HK-2 (cell line): ENCODE measurements around the gene SGF29.
"Not testable (repeated sequence)": the region's sequence is repeated elsewhere in the genome, so short reads cannot be mapped to it uniquely, and the experiment has no call there.

Experiments
- DNase-seq: peaks from one replicate; pipeline ENCODE4 v3.0.0-alpha.2; 2018; ENCODE audit not compliant: unreplicated experiment

Gene SGF29

DNA sequence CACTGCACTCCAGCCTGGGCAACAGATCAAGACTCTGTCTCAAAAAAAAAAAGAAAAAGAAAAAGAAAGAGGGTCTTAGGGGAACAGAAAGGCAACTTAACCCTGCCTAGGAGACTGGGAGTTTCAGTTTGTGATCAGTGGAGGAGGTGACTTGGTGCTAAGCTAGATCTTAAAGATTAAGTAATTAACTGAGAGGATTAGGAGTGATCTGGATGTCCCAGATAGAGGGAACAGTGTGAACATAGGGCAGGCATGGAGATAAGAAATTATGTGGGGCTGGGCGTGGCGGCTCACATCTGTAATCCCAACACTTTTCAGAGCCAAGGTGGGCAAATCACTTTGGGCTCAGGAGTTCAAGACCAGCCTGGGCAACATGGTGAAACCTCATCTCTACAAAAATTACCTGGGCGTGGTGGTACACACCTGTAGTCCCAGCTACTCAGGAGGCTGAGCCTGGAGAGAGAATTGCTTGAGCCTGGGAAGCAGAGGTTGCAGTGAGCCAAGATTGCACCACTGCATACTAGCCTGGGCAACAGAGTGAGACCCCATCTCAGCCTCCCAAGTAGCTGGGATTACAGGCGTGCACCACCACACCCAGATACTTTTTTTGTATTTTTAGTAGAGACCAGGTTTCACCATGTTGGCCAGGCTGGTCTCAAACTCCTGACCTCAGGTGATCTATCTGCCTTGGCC, 12.7 kb downstream of the SGF29 start:
- DNase-seq = not testable (repeated sequence)

DNA sequence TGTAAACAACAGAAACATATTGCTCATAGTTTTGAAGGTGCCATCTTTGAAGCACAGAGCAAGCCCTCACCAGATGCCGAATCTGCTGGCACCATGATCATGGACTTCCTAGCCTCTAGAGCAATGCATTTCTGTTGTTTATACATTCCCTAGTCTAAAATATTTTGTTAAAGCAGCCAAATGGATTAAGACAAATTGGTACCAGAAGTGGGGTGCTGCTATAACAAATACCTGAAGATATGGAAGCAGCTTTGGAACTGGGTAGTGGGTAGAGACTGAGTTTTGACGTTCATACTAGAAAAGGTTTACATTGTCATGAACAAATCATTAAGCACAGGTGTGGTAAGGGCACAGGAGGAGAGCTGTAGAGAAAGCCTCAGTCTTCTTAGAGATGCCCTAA, 13.6 kb downstream of the SGF29 start:
- DNase-seq = no peak

DNA sequence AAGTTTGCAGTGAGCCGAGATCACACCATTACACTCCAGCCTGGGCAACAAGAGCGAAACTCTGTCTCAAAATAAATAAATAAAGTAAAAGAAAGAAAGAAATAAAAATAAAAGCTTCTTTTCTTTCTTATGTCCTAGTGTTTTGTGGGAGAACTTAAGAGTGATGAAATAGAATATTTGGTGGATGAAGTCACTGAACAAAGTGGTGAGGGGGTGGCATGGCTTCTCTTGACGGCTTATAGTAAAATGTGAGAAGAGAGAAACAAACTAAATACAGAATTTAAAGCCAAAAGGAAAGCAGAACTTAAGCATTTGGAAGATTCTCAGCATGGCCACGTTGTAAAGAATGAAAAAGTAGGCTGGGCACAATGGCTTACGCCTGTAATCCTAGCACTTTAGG, 15.3 kb downstream of the SGF29 start:
- DNase-seq = no peak

DNA sequence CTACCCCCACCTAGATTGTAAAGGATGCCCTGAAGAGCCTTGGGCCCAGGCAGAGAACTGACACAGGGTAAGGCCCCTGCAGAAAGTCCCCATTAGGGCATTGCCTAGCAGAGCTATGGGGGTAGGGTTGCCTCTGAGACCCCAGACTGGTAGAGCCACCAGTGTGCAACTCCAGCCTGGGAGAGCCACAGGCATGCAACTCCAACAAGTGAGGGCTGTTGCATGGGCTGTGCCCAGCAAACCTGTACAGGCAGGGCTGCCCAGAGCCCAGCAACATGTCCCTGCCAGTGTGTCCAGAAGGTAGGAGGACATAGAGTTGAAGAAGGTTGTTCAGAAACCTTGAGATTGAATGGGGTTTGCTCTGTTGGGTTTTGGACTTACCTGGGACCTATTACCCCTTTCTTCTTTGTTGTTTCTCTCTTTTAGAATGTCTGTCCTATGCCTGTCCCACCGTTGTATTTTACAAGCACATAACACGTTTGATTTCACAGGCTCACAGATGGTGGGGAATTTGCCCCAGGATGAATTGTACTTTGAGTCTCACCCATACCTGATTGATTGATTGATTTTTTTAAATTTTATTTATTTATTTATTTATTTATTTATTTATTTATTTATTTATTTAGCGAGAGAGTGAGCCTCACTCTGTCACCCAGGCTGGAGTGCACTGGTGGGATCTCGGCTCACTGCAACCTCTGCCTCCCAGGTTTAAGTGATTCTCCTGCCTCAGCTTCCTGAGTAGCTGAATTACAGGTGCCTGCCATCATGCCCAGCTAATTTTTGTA, 16.4 kb downstream of the SGF29 start:
- no peak for DNase-seq

DNA sequence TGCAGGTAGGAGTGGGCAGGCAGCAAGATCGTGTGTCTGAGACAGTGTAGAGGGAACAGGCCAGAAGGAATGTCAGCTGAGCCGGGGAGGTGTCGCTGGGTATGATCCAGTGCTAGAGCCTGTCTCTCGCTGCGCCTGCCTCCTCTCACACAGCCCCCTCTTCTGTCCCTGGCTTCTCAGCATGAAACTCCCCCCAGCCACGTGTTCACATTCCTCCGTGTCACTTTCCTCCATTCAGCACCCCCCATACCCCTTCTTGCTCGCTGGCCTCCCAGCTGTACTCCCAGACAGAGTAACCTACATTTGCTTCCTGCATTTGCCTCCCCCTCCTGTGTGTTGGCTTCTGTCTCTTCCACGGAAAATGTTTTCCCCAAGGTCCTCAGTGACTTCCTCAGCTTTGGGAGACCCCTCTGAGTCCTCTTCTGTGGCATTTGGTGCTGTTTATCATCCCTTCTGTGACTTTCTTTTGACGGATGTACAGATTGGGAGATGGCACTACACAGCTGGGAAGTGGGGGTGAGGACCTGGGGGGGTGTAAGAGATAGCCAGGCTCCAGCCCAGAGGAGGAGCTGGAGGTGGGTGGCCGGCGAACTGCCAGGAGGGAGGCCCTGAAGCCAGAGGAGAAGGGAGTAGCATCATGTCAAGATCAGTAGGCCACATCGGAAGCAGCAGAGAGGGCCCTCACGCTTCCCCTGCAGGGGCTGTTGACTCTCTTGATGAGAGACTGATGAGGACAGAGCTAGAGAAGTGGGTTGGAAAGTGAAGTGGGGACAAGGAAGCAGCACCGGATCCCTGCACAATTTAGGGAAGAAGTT, 19.2 kb downstream of the SGF29 start:
- DNase-seq = no peak

DNA sequence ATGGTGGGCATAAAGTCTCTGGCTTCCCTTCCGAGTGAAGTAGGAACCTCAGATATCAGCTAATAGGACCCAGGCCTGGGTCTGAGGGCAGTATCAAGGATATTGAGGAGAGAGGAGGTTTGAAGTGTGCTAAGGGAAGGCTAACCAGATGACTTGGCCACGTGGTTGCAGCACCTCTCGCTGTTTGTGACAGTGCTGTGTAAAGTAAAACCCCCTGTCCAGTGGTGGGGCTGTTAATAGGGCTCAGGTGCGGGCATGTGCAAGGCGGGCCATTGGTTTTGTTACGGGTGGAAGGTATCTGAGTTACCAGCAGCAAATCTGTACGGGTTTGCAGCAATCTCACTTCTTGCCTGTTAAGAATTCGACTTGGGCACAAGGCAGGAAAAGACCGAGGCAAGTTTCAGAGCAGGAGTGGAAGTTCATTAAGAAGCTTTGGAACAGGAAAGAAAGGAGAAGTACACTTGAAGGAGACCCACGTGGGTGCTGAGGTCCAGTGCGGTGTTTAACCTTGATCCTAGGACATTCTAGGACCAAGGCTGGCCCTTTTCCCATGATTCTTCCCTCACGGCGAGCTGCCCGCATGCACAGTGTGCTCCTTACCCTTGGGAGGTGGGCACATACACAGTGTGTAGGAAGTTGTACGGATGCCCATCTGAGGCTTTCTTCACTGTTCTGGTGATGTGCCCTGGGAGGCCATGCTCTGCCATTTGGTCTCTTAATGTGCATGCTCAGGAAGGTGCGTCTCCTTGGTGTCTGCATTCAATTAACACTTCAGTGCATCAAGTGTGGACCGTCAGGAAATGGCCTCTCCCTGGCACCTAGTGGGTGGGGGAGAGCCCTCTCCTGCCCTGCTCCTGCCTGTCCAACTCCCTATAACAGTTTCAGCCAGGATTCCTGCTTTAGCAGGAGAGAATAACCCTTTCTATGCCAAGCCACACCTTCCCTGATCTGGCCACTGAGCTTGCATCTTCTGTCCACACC, 20.3 kb downstream of the SGF29 start:
- no peak for DNase-seq

DNA sequence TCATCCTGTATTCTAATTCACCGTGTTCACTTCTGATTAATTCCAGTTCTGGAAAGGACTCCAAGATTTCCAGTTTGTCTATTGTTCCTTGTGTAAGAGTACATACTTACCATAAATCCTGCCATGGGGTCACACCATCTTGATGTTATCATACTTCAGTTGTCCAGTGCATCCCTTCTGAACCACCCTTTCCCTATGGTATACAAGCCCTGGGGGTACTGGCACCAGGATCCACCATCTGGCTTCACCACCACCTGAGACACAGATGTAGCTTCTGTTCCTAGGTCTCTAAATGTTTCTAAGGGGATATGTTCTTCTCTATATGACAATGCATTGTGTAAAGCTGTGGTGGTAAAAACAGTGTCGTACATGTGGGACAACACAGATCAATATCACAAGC, 21.2 kb downstream of the SGF29 start:
- no peak for DNase-seq

DNA sequence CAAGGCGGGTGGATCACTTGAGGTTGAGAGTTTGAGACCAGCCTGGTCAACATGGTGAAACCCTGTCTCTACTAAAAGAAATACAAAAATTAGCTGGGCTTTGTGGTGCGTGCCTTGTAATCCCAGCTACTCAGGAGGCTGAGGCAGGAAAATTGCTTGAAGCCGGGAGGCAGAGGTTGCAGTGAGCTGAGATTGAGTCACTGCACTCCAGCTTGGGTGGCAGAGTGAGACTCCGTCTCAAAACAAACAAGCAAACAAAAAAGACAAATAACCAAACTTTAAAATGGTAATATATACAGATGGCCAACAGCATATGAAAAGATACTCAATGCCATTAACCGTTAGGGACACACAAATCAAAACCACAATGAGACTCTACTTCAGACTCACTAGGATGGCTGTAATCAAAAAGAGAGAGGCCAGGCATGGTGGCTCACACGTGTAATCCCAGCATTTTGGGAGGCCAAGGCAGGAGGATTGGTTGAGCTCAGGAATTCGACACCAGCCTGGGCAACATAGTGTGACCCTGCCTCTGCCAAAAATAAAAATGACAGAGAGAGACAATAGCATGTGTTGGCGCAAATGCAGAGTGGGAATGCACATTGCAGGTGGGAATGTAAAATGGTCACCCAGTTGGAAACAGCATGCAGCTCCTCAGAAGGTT, 21.9 kb downstream of the SGF29 start:
- DNase-seq = no peak

DNA sequence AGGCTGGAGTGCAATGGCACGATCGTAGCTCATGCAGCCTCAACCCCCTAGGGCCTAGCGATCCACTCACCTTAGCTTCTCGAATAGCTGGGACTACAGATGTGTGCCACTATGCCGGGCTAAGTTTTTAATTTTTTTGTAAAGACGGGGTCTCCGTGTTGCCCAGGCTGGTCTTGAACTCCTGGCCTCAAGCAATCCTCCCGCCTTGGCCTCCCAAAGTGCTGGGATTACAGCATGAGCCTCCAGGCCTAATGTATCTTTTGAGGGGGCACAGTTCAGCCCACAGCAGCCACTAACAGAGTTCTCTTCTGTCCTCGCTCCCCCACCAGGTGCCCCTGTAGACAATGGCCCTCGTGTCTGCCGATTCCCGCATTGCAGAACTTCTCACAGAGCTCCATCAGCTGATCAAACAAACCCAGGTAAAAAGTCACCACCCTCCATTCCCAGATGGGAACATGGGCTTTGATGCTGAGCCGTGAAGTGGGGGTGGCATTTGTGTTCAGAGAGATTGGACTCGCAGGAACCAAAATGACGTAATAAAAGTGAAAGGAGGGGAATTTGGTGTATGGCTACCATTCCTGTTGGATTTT, 27.1 kb downstream of the SGF29 start:
- no peak for DNase-seq

DNA sequence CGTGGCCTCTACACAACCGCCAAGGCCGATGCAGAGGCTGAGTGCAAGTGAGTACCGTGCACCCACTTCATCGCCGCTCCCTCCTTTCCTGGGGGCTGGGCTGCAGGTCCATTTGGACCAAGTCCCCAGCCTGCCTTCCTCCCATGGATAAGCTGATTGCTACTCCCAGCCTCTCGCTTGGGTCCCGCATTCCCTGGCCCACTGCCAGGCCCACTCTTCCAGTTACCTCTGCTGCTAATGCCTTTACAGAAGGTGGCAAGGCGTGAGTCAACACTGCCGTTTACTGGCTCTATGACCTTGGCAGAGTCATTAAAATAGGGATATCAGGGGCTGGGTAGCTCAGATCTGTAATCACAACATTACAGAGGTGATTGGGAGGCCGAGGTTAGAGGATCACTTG, 32.0 kb downstream of the SGF29 start:
- DNase-seq = no peak

DNA sequence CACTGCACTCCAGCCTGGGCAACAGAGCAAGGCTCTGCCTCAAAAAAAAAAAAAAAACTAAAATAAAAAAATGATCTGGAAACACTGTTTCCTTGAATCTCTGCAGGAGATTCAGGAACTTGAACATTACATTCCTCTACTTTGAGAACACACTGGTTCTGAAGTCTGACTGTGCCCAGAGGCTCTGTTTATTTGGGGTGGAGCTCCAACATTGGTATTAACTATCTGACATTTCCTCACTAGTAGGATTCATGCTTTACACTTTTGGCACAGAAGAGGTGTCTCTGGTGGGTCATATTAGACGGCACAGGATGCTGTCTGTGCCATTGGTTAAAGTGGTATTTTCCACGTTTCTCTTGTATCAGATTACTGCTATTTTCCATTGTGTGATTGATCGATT, 32.7 kb downstream of the SGF29 start:
- no peak for DNase-seq

DNA sequence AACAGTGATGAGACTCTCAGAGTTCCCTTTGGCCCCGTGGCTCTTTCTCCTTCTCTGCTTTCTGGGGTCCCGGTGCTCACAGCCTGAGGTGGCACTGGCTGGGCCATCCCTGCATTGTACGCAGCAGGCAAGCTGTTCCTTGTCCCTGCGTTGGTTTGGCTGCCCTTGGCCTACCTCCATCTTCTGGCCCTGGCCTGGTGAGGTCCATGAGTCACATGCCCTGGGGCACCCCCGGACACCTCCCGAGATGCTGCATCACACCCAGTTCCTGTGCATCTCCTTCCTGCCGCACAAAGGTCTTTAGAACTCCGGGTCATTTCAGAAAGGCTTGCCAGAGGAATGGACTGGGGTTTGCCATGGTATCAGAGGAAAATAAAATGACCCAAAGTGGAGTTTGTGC, 33.7 kb downstream of the SGF29 start:
- DNase-seq = no peak

DNA sequence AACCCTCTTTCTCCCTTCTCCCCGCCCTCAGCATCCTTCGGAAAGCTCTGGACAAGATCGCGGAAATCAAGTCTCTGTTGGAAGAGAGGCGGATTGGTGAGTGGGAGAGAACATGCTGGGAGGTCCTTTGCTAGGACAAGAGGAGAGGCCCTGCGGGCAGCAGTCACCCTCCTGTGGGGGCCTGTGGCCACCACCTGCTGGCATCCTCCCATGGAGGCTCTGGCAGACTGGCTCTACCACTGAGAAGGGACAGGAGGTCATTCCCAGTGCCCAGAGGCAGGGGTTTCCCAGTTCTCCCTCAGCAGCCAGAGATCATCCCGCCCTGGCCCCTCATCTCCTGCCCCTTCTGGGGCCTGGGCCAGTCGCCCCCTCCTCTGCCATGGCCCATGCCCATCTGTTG, 35.3 kb downstream of the SGF29 start:
- DNase-seq = no peak

DNA sequence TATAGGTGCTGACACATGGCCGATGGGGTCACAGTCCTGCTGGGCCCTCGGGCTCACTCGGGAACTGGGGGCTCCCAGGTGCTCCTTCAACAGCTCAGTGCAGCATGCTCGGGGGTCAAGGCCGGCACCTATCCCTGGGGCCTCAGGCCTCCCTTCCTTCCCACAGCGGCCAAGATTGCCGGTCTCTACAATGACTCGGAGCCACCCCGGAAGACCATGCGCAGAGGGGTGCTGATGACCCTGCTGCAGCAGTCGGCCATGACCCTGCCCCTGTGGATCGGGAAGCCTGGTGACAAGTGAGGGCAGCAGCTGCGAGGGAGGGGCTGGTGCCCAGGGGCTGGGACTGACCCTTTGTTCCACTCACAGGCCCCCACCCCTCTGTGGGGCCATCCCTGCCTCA, 36.2 kb downstream of the SGF29 start:
- no peak for DNase-seq

DNA sequence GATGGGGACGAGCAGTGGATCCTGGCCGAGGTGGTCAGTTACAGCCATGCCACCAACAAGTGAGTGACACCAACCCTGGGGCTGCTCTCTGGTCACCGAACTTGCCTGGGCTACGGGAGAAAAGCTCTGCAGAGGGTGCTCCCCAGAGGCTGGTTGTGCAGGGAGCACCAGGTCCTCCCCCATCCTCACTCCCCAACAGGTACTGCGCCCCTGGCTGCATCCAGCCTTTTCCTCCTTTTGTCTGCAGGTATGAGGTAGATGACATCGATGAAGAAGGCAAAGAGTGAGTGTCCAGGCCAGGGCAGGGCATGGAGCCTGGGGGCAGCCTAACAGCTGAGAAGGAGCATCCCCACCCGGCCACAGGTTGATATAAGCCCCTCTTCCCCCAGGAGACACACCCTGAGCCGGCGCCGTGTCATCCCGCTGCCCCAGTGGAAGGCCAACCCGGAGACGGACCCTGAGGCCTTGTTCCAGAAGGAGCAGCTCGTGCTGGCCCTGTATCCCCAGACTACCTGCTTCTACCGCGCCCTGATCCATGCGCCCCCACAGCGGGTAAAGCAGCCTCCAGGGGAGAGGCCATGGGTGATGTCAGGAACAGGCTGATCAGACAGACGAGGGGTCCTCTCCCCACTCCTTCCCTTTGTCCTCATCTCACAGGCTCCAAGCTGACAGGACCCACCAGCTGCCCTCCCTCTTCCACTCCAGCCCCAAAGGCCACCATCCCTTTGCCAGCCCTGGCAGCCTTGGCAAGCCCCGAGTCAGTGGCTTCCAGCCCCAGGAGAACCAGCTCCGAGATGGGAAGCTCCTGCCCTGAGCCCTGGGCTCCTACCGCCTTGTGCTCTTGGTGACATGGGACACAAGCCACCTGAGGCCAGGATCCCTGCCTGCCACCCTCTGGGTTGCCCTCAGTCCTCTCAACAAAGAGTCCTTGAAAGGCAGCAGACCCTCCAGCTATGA, 36.9 kb downstream of the SGF29 start:
- no peak for DNase-seq

DNA sequence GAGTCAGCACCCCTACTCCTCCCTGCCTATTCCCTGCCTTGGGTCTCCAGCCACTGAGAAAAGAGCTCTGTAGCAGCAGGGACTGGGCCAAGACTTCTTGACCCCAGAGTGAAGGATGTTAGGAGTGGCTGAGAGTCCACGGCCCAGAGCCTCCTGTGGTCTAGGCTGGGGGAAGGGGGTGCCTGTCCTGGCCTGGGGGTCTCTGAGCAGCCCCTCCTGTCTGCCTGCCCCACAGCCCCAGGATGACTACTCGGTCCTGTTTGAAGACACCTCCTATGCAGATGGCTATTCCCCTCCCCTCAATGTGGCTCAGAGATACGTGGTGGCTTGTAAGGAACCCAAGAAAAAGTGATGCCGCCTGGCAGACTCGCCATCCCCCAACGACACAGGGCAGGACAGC, 37.6 kb downstream of the SGF29 start:
- DNase-seq = no peak

DNA sequence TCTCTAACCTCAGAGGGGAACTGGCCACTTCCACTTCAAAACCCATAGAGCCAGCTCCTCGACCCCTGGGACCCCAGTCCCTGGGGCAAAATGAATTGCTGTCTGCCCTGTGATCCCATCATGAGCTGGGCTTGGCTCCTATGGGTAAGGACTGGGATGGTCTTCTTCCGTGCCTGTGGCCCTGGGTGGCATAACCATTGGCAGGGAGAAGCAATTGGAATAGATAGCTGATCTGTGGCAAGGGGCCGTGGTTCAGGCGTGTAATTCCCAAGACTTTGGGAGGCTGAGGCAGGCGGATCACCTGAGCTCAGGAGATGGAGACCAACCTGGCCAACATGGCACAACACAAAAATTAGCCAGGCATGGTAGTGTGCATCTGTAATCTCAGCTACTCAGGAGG, 38.8 kb downstream of the SGF29 start:
- DNase-seq = no peak

DNA sequence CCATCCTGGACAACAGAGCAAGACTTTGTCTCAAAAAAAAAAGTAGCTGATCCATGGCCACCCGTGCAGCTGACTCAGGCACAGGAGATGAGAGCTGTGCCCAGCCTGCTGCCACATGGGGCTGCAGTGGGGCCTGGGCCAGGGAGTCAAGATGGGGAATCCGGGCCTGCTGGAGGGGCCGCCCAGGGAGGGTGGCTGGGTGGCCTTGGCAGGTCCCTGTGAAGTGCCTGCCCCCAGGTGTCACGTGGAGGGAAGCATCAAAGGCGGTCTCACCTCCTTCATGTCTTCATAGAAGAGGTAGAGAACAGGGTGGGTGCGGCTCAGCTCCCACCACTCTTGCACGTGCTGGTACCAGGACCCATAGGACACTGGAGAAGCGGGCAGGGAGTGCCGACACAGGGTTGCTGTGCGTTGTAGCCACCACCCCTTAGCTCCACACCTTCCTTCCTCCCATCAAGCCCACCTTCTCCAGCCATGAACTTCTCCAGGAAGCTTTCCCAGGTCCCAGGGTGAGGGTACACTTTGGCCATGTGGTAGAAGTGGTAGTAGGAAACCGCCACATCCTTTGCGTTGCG, 39.3 kb downstream of the SGF29 start:
- DNase-seq = no peak

DNA sequence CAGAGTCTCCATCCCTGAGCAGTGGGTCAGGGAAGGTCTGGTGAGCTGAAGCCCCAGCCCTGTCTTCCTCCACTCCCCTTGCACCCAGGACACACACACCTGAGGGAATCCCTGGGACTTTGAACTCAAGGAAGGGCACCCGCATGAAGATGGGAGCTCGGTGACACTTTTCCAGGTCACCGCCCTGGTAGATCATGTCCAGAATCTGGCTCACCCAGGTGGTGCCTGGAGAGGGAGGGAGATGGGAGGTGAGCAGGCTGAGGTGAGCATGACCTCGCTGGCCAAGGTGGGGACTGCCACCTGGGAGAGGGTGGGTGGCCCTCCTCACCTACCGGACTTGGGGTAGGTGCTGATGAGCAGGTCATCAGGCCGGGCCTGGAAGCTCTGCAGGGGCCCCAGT, 41.7 kb downstream of the SGF29 start:
- DNase-seq = not testable (repeated sequence)
